ENCODE measurements around the gene PTPRJ. TPM values are rescaled to one million over a fixed set of nuclear protein-coding genes. Genes with fewer than 3 reads are reported as not detected.
A peak's percentile ranks its signal among the peaks of the same experiment; 100 is the strongest.

PTPRJ gene
- total RNA-seq, 1 donor from 2014 or later: 214 TPM

DNA sequence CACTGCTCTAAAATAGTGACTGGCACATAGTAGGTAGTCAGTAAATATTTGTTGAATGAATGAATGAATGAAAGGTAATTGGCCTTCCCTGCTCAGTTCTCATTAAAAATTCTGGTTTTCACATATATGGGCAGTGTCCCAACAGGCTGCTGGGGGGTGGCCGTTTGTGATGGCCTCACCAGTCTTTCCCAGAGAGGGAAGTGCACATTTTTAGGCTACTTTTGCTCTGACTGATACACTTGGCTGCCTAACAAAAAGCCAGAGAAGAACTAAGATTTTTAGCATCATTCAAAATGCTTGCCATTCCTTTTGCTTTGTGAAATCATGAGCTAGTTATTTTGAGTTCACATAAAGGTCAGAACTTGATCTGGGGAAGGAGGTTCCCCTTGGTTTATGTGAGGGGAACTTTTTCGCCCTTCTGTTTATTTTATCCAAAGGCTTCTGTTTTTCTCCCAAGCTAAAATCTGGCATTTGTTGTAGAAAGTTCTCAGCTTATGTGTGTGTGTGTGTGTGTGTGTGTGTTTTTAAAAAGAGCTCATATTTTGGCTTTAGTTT is 83.1 kb downstream of the PTPRJ start:
- peak; percentile 90 for DNase-seq (ENCODE audit: low read depth)

DNA sequence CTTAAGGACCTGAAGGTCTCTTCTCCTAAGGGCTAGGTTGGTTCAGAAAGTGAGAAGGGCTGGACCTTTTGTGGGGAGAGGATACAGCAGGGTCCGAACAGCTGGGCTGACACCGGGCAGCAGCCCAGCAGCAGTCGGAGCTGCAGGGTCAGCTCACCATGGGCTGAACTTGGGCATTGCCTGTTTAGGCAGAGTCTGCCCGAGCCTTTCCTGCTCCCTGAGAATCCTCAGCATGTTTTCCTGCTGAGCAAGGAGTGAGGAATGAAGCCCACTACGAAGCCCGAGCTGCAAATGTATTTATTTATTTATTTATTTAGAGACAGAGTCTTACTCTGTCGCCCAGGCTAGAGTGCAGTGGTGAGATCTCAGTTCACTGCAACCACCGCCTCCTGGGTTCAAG is 83.9 kb downstream of the PTPRJ start:
- peak; percentile 44 for DNase-seq (ENCODE audit: low read depth)

DNA sequence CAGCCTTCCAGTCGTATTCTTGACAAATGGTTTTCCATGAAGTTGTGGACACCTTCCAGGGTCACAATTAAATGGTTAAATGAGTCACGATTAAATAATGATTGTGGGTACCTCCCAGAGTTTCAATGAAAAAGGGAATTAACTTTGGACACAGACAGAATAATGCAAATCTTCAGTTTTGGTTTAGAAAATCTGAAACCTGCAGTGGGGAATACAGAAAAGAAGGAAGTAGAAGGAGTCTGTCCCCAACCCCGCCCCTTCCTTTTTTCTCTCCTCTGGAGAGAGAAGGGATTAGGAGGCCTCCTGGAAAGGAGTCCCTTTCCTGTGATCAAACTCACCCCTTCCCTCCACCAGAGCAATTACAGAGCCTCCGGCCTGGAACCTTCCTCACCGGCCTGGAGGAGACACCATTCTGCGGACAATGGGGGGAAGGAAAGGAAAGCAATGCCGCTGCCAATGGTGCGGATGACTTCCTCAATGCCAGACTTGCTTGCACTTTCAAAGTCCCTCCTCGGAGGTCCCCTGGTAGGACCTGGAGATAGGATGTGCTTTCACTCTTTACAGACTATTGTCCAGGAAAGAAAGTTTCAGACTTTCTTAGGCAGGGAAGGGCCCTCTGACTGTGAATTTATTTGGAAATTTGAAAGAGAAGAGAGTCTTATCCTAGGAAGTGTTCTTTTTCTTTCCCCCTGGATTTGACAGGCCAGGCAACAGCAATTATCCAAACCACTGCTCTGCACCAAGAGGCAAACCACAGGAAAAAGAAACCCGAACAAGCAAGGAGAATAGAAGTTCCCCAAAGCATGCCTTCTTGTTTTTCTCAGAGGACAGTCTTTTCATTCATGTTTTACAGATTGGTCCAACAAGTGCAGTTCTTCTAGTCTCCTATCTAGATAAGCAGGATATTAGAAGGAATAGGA is 86.8 kb downstream of the PTPRJ start:
- DNase-seq (ENCODE audit: low read depth): peak; percentile 78

DNA sequence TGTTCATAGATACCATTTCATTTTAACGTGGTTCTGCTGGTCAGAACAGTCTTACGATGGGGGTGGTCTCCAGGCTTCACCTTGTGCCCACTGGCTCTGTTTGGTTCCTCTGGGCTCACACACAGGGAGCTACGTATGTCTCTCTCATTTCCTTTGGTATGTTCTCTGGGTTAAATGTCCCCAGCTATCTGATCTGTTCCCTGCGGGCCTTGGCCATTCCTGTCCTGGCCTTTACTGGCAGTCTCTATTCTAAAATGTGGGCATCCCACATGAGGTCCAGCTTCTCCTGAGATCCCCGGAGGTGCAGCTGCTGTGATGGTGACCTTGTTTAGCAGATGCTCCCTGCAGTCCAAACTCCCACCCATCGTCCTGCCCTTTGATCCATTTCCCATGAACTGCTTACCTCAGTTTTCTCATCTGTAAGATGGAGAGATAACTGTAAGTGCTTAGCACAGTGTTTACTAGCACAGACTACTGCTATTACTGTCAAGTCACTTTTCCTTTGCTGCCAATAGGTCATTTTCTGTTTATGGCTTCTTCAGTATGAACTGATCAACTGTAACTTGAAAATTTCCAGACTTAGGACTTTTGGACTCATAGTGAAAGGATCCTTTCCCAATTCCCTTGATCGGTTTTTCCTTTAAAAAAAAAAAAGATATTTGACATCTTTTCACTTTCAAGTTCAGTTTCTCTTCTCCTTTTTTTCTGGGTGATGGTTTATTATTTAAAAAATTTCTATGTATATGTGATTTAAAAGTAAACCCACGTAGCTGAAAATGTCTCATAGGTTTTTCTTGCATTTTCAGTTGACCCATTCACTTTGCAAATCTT is 92.9 kb downstream of the PTPRJ start:
- DNase-seq (ENCODE audit: low read depth): no peak

DNA sequence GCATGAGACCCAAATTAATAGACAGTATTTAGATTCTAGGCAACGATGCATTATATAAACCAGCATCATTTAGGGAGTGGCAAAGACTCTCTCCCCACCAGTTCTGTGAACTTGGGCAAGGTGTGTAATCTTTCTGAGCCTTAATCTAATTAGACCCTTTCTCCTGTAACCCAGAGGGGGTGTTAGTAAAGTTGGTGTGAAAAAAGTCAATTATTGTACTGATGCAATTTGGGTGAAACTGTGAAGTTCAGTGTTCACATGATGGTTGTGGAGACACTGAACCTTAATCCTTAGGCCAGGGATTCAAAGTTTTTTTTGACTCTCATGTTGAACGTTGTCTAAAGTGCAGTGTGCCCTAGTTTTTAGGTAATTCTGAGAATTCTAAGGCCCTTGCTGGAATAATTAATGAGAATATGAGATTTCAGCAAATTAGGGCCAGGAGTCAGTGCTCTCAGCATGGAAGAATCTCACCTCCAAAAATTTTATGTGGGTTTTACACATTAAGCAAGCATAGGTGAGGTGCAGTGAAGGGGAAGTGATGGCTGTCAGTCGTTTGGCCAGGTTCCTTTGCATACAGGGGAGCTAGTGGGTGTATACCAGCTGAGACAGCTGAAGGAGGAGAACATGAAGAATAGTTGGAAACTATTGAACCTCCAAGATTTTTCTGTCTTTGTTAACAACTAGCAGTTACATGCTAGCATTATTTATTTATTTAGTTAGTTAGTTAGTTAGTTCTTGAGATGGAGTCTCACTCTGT is 94.2 kb downstream of the PTPRJ start:
- DNase-seq (ENCODE audit: low read depth): no peak

DNA sequence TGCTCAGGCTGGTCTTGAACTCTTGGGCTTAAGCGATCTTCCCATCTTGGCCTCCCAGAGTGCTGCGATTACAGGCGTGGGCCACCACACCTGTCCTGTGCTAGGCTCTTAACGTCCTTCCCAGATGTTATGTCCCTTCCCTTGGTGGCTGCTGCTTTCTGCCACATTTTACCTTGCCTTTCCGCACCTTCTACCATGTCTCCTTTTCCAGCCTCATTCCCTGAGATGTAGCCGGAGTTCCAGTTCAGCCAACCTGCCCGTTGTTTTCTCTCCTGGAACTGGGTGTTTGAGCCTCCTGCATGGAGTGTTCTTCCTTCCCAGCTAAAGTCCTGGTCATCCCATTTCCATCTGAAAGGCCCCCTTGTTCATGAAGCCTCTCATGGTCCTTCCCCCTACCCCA is 95.3 kb downstream of the PTPRJ start:
- DNase-seq (ENCODE audit: low read depth): no peak

DNA sequence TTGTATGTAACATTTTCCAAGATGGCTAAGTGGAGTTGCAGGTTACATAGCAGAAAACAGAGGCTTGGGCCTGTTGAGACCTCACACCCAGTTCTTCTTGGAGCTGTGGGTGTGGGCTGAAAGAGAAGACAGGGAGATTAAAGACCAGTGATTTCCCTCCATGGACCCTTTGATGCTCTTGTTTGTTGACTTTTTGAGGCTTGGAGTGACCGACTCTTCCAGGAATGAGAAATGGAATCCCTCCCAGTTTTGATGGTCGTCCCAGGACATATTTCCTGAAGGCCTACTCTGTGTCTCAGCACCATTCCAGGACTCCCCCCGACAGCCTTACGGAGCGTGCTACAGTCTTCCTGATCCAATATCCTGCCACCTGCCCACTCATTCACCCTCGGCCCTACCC is 96.9 kb downstream of the PTPRJ start:
- DNase-seq (ENCODE audit: low read depth): no peak

DNA sequence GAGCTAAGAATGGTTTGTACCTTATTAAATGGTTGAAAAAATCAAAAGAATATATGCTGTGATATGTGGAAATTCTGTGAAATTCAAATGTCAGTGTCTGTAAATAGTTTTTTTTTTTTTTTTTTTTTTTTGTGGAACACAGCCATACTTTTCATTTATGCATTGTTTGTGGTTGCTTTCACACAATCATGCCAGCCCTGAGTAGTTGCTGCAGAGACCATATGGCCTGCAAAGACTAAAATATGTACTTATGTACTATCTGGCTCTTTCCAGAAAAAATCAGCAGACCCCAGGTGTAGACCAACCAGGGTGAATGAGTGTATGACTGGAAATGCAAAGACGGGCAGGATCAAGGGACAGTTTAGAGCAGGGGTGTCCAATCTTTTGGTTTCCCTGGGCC is 98.3 kb downstream of the PTPRJ start:
- no peak for DNase-seq (ENCODE audit: low read depth)

DNA sequence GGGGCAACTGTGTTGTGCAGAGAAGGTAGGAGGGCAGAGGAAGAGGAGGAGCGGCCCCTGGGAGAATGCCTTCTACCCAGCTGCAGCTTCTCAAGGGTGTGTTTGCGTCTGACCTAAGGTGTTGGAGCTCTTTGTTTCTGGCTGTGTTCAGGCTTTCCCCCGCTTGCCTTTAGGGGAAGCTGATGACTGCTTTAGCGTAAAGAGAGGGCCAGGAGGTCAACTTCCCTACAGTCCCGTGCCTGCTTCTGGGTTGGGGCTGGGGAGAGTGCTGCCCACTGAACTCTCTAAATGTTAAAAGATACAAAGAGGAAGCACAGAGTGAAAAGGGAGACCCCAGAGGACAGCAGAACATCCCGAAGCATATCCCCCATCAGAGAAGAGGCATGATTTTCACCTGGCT is 99.2 kb downstream of the PTPRJ start:
- no peak for DNase-seq (ENCODE audit: low read depth)

DNA sequence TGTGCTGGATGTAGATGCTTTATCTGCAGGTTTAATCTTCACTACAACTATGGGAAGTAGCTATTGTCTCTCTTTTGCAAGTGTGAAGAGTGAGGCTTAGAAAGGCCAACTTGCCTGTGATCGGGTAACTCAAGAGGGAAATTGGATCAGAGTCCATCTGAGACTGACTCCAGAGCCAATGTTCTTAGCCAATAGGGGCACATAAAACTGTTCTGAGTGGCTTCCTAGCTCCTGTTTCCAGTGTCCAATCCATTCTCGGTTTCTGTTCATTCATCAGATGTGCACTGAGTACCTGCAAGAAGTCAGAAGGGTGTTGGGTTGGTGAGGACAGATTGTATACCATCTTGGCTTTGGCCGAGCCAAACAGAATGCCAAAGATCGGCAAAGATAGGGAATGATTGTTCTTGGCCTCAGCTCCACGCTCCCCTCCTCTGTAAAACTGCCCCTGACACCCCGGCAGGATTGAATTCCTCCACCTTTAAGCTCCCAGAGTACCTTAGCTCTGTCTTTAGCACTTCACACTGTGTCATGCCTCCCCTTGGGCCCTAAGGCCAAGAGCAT is 100.0 kb downstream of the PTPRJ start:
- DNase-seq (ENCODE audit: low read depth): no peak

DNA sequence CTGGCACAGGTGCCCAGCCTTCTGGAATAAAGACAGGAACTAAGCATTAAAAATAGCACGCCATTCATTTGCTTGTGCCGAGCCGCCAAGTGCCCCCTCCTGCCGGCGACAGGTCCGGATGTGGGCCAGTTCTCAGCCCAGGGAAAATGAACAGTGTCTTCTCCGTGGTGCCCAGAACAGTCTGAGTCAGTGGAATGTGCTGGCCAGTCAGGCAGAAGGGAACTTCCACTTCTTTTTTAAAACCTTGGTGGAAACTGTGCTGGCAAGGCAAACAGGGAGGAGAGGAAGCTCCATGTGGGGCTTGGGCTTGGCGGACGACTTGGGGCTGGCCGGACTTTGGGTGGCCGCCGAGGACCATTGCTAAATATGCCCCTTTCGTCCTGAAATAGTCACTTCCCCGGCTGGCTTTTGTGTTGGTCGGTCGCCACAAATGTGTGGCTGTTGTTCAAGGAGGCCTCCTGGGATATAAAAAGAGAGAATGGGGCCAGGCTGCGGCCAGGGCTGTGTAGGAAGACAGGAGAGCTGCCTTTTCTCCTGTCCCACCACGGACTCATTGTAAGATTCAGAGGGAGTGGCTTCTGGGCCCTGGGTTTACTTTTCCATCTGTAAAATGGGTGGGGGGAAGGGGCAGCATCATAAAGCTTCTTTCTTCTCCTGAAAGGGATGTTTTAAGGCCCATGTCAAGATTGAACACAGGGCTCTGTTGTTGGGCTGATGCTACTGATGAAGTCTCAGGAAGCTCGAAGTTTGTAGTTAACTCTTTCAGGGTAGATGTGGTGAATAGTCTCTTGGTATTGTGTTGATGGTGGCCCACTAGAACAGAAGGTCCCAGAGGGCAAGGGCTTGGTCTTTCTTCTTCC is 101.0 kb downstream of the PTPRJ start:
- DNase-seq (ENCODE audit: low read depth): peak; percentile 91

DNA sequence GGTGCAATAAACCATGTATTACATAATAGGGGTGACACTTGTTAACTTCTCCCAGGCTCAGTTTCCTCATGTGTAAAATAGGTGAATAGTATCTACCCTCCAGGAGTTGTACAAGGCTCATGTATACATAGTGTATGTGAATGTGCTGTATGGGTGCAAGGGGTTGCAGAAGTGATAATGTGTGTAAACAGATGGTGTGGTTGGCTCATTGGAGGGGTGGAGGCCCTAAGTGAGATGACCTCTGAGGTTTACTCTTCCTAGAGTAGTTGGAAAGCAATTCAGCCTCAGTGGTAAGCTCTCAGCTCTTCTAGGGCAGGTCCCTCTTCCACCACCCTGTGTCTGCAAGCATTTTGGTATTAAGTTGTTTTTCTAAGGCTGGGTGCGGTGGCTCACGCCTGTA is 102.4 kb downstream of the PTPRJ start:
- no peak for DNase-seq (ENCODE audit: low read depth)

DNA sequence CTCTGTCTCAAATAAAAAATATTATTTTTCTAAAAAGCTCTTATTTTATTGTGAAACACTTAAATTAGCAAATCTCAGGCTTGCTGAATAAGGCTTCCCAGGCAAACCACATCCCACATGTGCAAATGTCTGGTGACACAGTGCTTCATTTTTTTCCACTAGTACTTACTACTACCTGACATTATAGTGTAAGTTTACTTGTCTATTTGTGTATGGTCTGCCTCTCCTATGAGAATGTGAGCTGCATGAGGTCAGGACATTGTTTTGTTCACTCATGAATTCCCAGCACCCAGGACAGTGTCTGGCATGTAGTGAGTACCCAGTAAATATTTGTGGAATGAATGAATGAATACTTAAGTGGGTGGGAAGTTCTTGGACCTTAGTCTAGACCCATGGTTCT is 103.1 kb downstream of the PTPRJ start:
- DNase-seq (ENCODE audit: low read depth): peak; percentile 51

DNA sequence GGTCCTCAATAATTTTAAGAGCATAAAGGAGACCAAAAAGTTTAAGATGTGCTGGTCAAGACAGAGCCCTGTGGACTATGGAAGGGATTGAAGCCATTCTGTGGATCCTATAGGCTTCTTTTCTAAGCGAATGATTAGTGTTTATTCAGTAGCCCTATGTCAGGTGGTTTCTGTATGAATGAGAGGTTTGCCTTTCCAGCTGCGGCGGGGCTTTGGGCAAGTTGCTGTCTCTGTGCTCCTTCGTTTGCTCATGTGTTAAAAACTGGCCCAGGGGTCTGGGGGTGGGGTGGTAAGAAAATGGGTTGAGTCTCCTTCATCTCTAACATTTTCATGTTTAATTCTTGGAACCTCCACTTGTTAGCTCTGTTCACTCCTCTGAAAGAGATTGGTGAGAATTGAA is 105.3 kb downstream of the PTPRJ start:
- no peak for DNase-seq (ENCODE audit: low read depth)

DNA sequence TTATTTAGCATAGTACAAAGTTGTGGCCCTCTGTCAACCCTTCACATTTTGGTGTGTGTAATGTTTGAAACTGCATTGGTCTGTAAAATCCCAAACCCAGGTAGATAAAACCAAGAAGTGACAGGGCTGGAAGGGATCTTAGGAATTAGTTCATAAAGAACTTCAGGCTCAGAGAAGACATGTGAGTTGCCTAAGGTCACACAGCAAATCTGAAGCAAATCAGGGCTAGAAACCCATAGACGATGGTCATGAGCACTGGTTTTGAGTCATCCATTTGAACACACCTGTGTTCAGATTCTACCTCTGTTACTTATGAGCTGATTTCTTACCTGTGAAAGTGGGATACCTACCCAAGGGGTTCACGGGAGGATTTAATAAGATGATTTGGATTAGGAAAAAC is 107.1 kb downstream of the PTPRJ start:
- DNase-seq (ENCODE audit: low read depth): no peak

DNA sequence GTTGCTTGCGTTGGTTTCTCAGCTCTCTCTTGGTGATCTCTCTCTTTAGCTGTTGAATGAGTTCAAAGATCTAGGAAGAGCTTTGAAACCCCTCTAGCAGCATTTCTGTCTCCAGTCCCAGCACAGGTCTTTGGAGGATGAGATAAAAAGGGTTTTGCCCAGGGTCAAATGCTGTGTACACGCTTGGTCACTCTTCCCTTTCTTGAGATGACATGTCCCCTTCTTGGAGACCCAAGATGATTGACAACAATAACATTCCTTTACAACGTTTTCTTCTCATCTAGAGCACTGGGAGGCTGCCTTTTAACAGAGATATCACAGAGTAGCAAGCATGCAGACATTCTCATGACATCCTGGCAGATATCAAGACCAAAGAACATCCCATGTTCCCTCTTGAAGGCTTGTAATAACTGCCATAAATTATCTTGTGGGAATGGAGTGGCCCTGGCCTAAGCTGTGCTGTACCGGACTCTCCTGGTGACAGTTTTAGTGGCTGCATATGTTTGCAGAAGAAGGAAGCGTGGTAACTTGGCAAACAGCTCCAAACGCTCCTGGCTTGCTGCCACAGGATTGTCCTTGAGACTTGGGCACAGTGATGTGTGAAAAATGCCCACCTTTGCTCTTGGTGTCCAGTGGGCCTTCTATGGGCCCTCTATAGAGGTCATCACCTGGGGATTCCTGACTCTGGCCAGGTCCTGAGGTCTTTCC is 107.8 kb downstream of the PTPRJ start:
- DNase-seq (ENCODE audit: low read depth): no peak

DNA sequence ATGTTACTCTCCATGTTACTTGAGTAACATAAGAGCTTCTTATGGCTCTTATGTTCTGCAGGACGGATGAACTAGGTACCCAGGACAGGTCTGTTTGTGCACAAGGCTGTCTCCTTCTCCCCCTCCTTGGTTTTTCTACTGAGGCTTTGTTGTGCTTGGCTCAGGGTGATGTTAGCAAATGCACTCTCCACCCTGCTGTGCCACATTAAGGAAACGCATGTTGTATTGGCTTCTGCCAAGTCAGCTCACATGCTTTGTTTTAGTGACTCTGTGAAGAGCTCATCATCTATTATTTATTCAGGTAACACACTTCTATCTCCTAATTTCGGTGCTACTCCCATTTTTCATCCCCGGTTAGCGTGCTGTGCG is 108.3 kb downstream of the PTPRJ start:
- no peak for DNase-seq (ENCODE audit: low read depth)

DNA sequence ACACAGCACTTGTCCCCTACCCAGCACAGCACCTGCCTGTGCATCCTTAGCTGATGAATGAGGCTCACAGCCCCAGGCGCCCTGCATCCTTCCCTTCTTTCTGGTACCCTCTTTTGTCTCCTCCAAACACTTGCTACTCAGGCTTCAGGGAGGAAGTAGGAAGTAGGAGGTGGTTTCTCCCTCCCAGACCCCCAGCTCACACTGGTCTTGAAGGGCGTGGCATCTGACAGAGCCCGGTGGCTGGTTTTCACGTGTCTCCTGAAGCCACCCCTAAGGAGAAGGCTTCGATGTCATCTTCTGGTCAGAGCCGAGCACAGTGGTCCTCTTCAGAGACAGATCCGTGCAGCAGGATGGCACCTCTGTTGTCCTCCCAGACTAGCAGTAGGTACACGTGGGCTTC is 109.8 kb downstream of the PTPRJ start:
- no peak for DNase-seq (ENCODE audit: low read depth)

DNA sequence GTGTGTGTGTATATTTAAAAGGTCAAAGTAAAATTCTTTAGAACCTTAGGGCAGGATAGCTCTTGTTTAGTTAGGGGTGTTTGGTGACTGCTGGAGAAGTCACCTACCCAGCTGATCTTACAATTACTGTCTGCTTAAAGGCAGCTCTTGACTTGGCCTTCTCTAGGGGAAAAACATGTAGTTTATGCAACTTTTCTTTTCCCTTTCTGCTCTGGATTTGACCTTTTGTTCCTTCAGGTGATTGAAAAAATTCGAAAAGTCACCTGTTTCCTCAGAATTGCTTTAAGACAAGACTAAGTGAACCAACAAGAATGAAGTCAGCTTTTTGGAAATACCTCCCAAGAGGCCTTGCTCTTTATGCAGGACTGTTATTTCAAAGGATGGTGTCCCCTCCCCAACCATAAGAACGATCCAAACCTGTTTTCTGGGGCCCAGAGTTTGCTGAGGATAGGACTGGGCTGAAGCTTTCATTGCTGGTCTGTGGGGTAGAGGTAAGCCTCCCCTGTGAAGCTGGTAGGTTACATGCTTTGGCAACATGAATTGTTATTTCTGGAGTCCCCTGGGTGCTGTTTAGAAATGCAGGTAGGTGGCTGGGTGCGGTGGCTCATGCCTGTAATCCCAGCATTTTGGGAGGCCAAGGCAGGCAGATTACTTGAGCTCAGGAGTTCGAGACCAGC is 111.2 kb downstream of the PTPRJ start:
- no peak for DNase-seq (ENCODE audit: low read depth)

Measured in renal cortical epithelial cell (primary cell).